KMS-11 (cell line): ENCODE data around the gene MIPOL1.

Experiments
- H2AFZ ChIP-seq: fragments of 200-600 bp; sonication (generic); 2 replicates; pipeline ENCODE4 v1.6.1; 2016; ENCODE audit warnings: antibody characterized with exemption, mixed run types, low read depth
- H3K27ac ChIP-seq: fragments of 200-600 bp; sonication (generic); 2 replicates; pipeline ENCODE4 v1.6.1; 2016; ENCODE audit warnings: mild to moderate bottlenecking, mixed run types
- H3K27me3 ChIP-seq: fragments of 200-600 bp; sonication (generic); 2 replicates; pipeline ENCODE4 v1.6.1; 2017; ENCODE audit warnings: mild to moderate bottlenecking, low read depth, mixed run types, moderate library complexity; ENCODE audit not compliant: insufficient read depth
- H3K36me3 ChIP-seq: fragments of 200-600 bp; sonication (generic); 2 replicates; pipeline ENCODE4 v1.6.1; 2017; ENCODE audit warnings: mild to moderate bottlenecking, mixed run types; ENCODE audit not compliant: insufficient read depth
- H3K4me1 ChIP-seq: fragments of 200-600 bp; sonication (generic); 2 replicates; pipeline ENCODE4 v1.6.1; 2016; ENCODE audit warnings: mild to moderate bottlenecking, low read depth, mixed run types; ENCODE audit not compliant: poor library complexity, severe bottlenecking
- H3K4me2 ChIP-seq: fragments of 200-600 bp; sonication (generic); 2 replicates; pipeline ENCODE4 v1.7.0; 2016; ENCODE audit warnings: mild to moderate bottlenecking, mixed run types
- H3K4me3 ChIP-seq: fragments of 200-600 bp; sonication (generic); IDR thresholded peaks from 2 replicates; pipeline ENCODE4 v1.6.1; 2017; ENCODE audit warnings: low read depth, low read length, mixed read lengths; ENCODE audit not compliant: insufficient read depth
- H3K79me2 ChIP-seq: fragments of 200-600 bp; sonication (generic); 2 replicates; pipeline ENCODE4 v1.6.1; 2016; ENCODE audit warnings: low read depth, mixed run types; ENCODE audit not compliant: insufficient read depth
- H3K9ac ChIP-seq: fragments of 200-600 bp; sonication (generic); 2 replicates; pipeline ENCODE4 v1.6.1; 2016; ENCODE audit warnings: mild to moderate bottlenecking, mixed run types
- H4K20me1 ChIP-seq: fragments of 200-600 bp; sonication (generic); 2 replicates; pipeline ENCODE4 v1.6.1; 2016; ENCODE audit warnings: mild to moderate bottlenecking, mixed run types; ENCODE audit not compliant: insufficient read depth
- CTCF ChIP-seq: fragments of 200-600 bp; sonication (generic); conservative IDR thresholded peaks from 2 replicates; pipeline ENCODE4 v1.6.1; 2017; ENCODE audit warnings: low read depth, mild to moderate bottlenecking, antibody characterized with exemption, low read length, moderate library complexity, mixed read lengths

Gene MIPOL1

GRCh38 chr14:37586797-37587130 lies 389.0 kb downstream of the MIPOL1 start:
- Histone ChIP-seq H3K4me3 (no peak overlapping the region), H3K27ac (no peak overlapping the region), H3K27me3 (no peaks in the 10 kb centered on the region), H4K20me1 (no peaks in the 10 kb centered on the region), H2AFZ (no peak overlapping the region), H3K36me3 (no peaks in the 10 kb centered on the region), H3K4me1 (no peaks in the 10 kb centered on the region), H3K4me2 (no peak overlapping the region), H3K9ac (no peak overlapping the region), H3K79me2 (no peaks in the 10 kb centered on the region)
- TF ChIP-seq CTCF, result no peak

- no peak overlapping the region for H3K4me3 ChIP-seq
- no peaks in the 10 kb centered on the region for H3K4me1 ChIP-seq
- H3K27me3 ChIP-seq, result no peaks in the 10 kb centered on the region
- no peak overlapping the region for H3K27ac ChIP-seq
- no peak overlapping the region for H3K9ac ChIP-seq
- no peaks in the 10 kb centered on the region for H3K36me3 ChIP-seq
- no peaks in the 10 kb centered on the region for H3K79me2 ChIP-seq
- TF ChIP-seq CTCF, result no peak
- no peaks in the 10 kb centered on the region for H4K20me1 ChIP-seq
- H2AFZ ChIP-seq, result no peak overlapping the region
- no peak overlapping the region for H3K4me2 ChIP-seq
Measured at GRCh38 chr14:37587131-37587803, 389.5 kb downstream of the MIPOL1 start.

GRCh38 chr14:37587881-37588666 lies 390.3 kb downstream of the MIPOL1 start:
- no peak overlapping the region for H2AFZ ChIP-seq
- no peaks in the 10 kb centered on the region for H3K36me3 ChIP-seq
- H3K4me1 ChIP-seq, result no peaks in the 10 kb centered on the region
- H3K4me2 ChIP-seq, result no peak overlapping the region
- no peak overlapping the region for H3K9ac ChIP-seq
- no peak for TF ChIP-seq CTCF
- no peak overlapping the region for H3K4me3 ChIP-seq
- no peaks in the 10 kb centered on the region for H4K20me1 ChIP-seq
- no peaks in the 10 kb centered on the region for H3K27me3 ChIP-seq
- no peaks in the 10 kb centered on the region for H3K79me2 ChIP-seq
- no peak overlapping the region for H3K27ac ChIP-seq

- no peaks in the 10 kb centered on the region for H3K4me1 ChIP-seq
- TF ChIP-seq CTCF, result no peak
- H3K4me3 ChIP-seq, result no peak overlapping the region
- H2AFZ ChIP-seq, result no peak overlapping the region
- H3K27me3 ChIP-seq, result no peaks in the 10 kb centered on the region
- H3K9ac ChIP-seq, result no peak overlapping the region
- H3K36me3 ChIP-seq, result no peaks in the 10 kb centered on the region
- H3K27ac ChIP-seq, result no peak overlapping the region
- no peak overlapping the region for H3K4me2 ChIP-seq
- H4K20me1 ChIP-seq, result no peaks in the 10 kb centered on the region
- no peaks in the 10 kb centered on the region for H3K79me2 ChIP-seq
Measured at GRCh38 chr14:37588667-37588955, 390.9 kb downstream of the MIPOL1 start.
